ENCODE data around the gene OSBP. TPM values are rescaled to one million over a fixed set of nuclear protein-coding genes. Genes with fewer than 3 reads are reported as not detected.

Gene OSBP
- total and polyA plus RNA-seq, 10 donors: 7.0 to 39.9 (median 34.5) TPM

GRCh38 chr11:59556115-59556916 lies 59.3 kb downstream of the OSBP start:
- no peak for DNase-seq
- 6 to 8% (median 7%) methylated on average over 30 of the region's 30 CpGs for WGBS, 5 donors
- peak overlapping the region in 6 of 8 donors; percentile 31 to 61 (median 48) for H3K27ac ChIP-seq
- intact Hi-C loops (cut with DNase I; ENCODE audit: low total_unique reads): no loop called here
- peaks cover 26 to 87% (median 47%) of the 10 kb centered on the region in 6 donors for H3K4me1 ChIP-seq
- TF ChIP-seq POLR2AphosphoS5 (IDR thresholded peaks at IDR 0.05) (no peak), POLR2A (IDR thresholded peaks at IDR 0.05) (no peak)
- TF ChIP-seq, protein P1, sequence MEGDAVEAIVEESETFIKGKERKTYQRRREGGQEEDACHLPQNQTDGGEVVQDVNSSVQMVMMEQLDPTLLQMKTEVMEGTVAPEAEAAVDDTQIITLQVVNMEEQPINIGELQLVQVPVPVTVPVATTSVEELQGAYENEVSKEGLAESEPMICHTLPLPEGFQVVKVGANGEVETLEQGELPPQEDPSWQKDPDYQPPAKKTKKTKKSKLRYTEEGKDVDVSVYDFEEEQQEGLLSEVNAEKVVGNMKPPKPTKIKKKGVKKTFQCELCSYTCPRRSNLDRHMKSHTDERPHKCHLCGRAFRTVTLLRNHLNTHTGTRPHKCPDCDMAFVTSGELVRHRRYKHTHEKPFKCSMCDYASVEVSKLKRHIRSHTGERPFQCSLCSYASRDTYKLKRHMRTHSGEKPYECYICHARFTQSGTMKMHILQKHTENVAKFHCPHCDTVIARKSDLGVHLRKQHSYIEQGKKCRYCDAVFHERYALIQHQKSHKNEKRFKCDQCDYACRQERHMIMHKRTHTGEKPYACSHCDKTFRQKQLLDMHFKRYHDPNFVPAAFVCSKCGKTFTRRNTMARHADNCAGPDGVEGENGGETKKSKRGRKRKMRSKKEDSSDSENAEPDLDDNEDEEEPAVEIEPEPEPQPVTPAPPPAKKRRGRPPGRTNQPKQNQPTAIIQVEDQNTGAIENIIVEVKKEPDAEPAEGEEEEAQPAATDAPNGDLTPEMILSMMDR (IDR thresholded peaks at IDR 0.05 in 8 of 11, conservative IDR thresholded peaks at IDR 0.05 in 3 of 11): no peak
- H3K9me3 ChIP-seq: no peaks in the 10 kb centered on the region
- peak overlapping the region in 7 of 8 donors; percentile 12 to 50 (median 27) for H3K4me3 ChIP-seq
- no peaks in the 10 kb centered on the region for H3K36me3 ChIP-seq
- H3K27me3 ChIP-seq (replicated peaks in 1 of 7): peaks cover 0 to 22% (median 0%) of the 10 kb centered on the region in 7 donors

DNA sequence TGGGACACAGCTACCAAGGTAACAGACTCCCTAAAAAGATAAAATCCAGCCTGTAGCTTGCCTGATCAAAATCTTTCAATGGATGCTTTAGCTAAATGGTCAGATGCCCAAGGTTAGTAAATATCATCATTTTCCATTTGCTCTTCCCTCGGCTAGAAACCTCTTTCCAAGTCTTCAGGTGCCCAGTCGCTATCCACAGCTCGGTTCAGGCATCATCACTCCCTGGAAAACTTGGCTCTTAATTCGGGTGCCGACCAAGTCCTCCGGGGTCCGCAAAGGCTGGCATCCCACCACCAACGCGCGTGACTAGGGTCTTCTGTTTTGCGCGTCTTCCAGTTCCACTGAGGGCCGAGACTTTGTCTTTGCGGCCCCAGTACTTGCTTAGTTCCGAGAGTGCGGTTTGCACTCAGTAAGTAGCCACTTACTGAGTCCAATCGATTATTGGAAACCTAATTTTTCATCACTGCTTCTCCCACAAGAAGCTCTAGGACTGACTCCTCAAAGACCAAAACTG lies 59.9 kb downstream of the OSBP start:
- 22 to 27% (median 24%) methylated on average over 17 of the region's 17 CpGs for WGBS, 5 donors
- no peaks in the 10 kb centered on the region for H3K9me3 ChIP-seq
- TF ChIP-seq POLR2A (IDR thresholded peaks at IDR 0.05): no peak
- no peak for TF ChIP-seq POLR2AphosphoS5 (IDR thresholded peaks at IDR 0.05)
- TF ChIP-seq, protein P1 (IDR thresholded peaks at IDR 0.05 in 8 of 11, conservative IDR thresholded peaks at IDR 0.05 in 3 of 11): no peak
- peak overlapping the region in 7 of 8 donors; percentile 12 to 50 (median 27) for H3K4me3 ChIP-seq
- peaks cover 0 to 22% (median 0%) of the 10 kb centered on the region in 7 donors for H3K27me3 ChIP-seq (replicated peaks in 1 of 7)
- peak overlapping the region in 5 of 8 donors; percentile 31 to 61 (median 50) for H3K27ac ChIP-seq
- DNase-seq: no peak
- intact Hi-C loops (cut with DNase I; ENCODE audit: low total_unique reads): no loop called here
- peaks cover 21 to 87% (median 48%) of the 10 kb centered on the region in 6 donors for H3K4me1 ChIP-seq
- no peaks in the 10 kb centered on the region for H3K36me3 ChIP-seq

DNA sequence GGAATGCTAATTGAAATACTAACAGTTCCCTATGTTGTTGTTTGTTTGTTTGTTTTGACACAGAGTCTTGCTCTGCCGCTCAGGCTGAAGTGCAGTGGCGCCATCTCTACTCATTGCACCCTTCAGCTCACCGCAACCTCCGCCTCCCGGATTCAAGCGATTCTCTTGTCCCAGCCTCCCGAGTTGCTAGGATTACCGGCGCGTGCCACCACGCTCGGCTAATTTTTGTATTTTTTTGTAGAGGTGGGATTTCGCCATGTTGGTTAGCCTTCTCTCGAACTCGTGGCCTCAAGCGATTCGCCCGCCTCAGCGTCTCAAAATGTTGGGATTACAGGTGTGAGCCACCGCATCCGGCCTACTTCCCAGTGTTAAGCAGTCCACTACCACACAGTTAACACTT lies 62.3 kb downstream of the OSBP start:
- Histone ChIP-seq H3K9me3 (no peaks in the 10 kb centered on the region), H3K4me3 (no peak overlapping the region), H3K27ac (peak overlapping the region in 7 of 8 donors; percentile 82 to 90 (median 86)), H3K4me1 (peaks cover 21 to 81% (median 51%) of the 10 kb centered on the region in 6 donors), H3K36me3 (no peaks in the 10 kb centered on the region), H3K27me3 (replicated peaks in 1 of 7) (peaks cover 0 to 22% (median 0%) of the 10 kb centered on the region in 7 donors)
- intact Hi-C loops (cut with DNase I; ENCODE audit: low total_unique reads): no loop called here
- WGBS, 5 donors: 94 to 98% (median 96%) methylated on average over 21 of the region's 21 CpGs
- DNase-seq: no peak
- TF ChIP-seq, protein P1 (IDR thresholded peaks at IDR 0.05 in 8 of 11, conservative IDR thresholded peaks at IDR 0.05 in 3 of 11): no peak
- TF ChIP-seq POLR2AphosphoS5 (IDR thresholded peaks at IDR 0.05) (no peak), POLR2A (IDR thresholded peaks at IDR 0.05) (no peak)

DNA sequence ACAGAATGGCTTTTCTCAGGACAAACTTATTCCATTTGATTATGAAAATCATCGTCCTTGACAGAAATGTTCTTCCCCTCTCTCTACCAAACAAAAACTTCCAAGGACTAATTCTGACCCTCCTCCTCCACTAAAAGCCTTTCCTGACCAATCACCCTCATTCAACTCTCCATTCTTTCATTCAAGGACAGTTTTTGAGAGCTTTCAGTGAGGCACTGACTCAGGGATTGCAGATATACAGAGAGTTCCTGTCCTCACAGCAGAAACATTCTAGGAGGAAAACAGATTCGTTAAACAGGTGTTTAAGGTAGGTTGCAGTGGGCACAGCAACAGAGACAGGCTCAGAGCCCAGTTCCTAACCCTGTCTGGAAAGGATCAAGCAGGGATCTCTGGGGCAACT lies 62.7 kb downstream of the OSBP start:
- peak overlapping the region in 3 of 8 donors; percentile 53 to 76 (median 59) for H3K4me3 ChIP-seq
- H3K4me1 ChIP-seq: peaks cover 20 to 77% (median 48%) of the 10 kb centered on the region in 6 donors
- H3K9me3 ChIP-seq: no peaks in the 10 kb centered on the region
- peaks cover 0 to 22% (median 0%) of the 10 kb centered on the region in 7 donors for H3K27me3 ChIP-seq (replicated peaks in 1 of 7)
- DNase-seq: no peak
- intact Hi-C loops (cut with DNase I; ENCODE audit: low total_unique reads): no loop called here
- H3K36me3 ChIP-seq: no peaks in the 10 kb centered on the region
- no peak for TF ChIP-seq POLR2AphosphoS5 (IDR thresholded peaks at IDR 0.05)
- TF ChIP-seq POLR2A (IDR thresholded peaks at IDR 0.05): no peak
- TF ChIP-seq, protein P1 (IDR thresholded peaks at IDR 0.05 in 8 of 11, conservative IDR thresholded peaks at IDR 0.05 in 3 of 11): no peak
- 40 to 66% (median 61%) methylated on average over 2 of the region's 2 CpGs for WGBS, 5 donors
- H3K27ac ChIP-seq: peak overlapping the region in 7 of 8 donors; percentile 82 to 90 (median 86)

Measured in spleen (tissue), 11 donors.